Mesendoderm (in vitro differentiated cells): ENCODE measurements around the gene HTR7.

Experiments
- DNase-seq: peaks from one replicate; pipeline ENCODE4 v3.0.0; 2013
- H2AK5ac ChIP-seq: 2 replicates; pipeline ENCODE4 v1.6.1; 2013; ENCODE audit warnings: low read length, inconsistent platforms
- H2BK120ac ChIP-seq: 2 replicates; pipeline ENCODE4 v1.6.1; 2013; ENCODE audit warnings: low read depth, mild to moderate bottlenecking, low read length, moderate library complexity, mixed read lengths
- H2BK15ac ChIP-seq: replicated peaks from 2 replicates; pipeline ENCODE4 v1.6.1; 2013; ENCODE audit warnings: low read depth, mild to moderate bottlenecking, moderate library complexity
- H2BK5ac ChIP-seq: 2 replicates; pipeline ENCODE4 v1.6.1; 2013; ENCODE audit warnings: low read length, inconsistent platforms
- H3K18ac ChIP-seq: 2 replicates; pipeline ENCODE4 v1.6.1; 2013; ENCODE audit warnings: mild to moderate bottlenecking, low read length, mixed read lengths
- H3K23ac ChIP-seq: one replicate; pipeline ENCODE4 v1.6.1; 2013; ENCODE audit warnings: low read length
- H3K27ac ChIP-seq: 2 replicates; pipeline ENCODE4 v1.5.1; 2013; ENCODE audit warnings: low read depth, mild to moderate bottlenecking, inconsistent platforms, low read length, moderate library complexity
- H3K27me3 ChIP-seq: 2 replicates; pipeline ENCODE4 v1.6.1; 2013; ENCODE audit warnings: low read length, control low read depth, mild to moderate bottlenecking, inconsistent platforms; ENCODE audit not compliant: insufficient read depth, poor library complexity
- H3K36me3 ChIP-seq: 2 replicates; pipeline ENCODE4 v1.6.1; 2013; ENCODE audit warnings: low read length, inconsistent platforms; ENCODE audit not compliant: control insufficient read depth, insufficient read depth
- H3K4ac ChIP-seq: one replicate; pipeline ENCODE4 v1.6.1; 2013; ENCODE audit warnings: low read depth, mild to moderate bottlenecking, low read length, moderate library complexity
- H3K4me1 ChIP-seq: 2 replicates; pipeline ENCODE4 v1.6.1; 2013; ENCODE audit warnings: low read depth, low read length, inconsistent platforms; ENCODE audit not compliant: control insufficient read depth
- H3K4me2 ChIP-seq: 2 replicates; pipeline ENCODE4 v1.6.1; 2013; ENCODE audit warnings: low read length
- H3K4me3 ChIP-seq: 2 replicates; pipeline ENCODE4 v1.5.1; 2013; ENCODE audit warnings: mild to moderate bottlenecking, low read length
- H3K56ac ChIP-seq: one replicate; pipeline ENCODE4 v1.6.1; 2013; ENCODE audit warnings: low read length
- H3K79me1 ChIP-seq: 2 replicates; pipeline ENCODE4 v1.6.1; 2013; ENCODE audit warnings: low read length, inconsistent platforms
- H3K79me2 ChIP-seq: 2 replicates; pipeline ENCODE4 v1.6.1; 2013; ENCODE audit warnings: mild to moderate bottlenecking, low read length; ENCODE audit not compliant: control insufficient read depth, insufficient read depth
- H3K9ac ChIP-seq: 2 replicates; pipeline ENCODE4 v1.6.1; 2013; ENCODE audit warnings: low read length, inconsistent platforms
- H4K5ac ChIP-seq: one replicate; pipeline ENCODE4 v1.6.1; 2013; ENCODE audit warnings: low read length
- H4K8ac ChIP-seq: one replicate; pipeline ENCODE4 v1.6.1; 2013; ENCODE audit warnings: low read depth, mild to moderate bottlenecking, control low read depth, low read length, moderate library complexity
- WGBS: extraction: QIAGEN DNeasy Blood & Tissue Kit; methylation state at CpG from one replicate; pipeline ENCODE4 v1.1.7; 2013; ENCODE audit warnings: low lambda C conversion rate, missing lambda C conversion rate; ENCODE audit not compliant: insufficient coverage; ENCODE audit errors: extremely low coverage; 5-methylcytosine and 5-hydroxymethylcytosine counted together

The HTR7 gene

GRCh38 chr10:90723416-90724068 is 134.3 kb downstream of the HTR7 start:
- Histone ChIP-seq H2AK5ac (no peak overlapping the region), H3K4me3 (no peak overlapping the region), H3K79me2 (no peaks in the 10 kb centered on the region), H3K27me3 (no peaks in the 10 kb centered on the region), H3K36me3 (no peaks in the 10 kb centered on the region), H2BK120ac (no peak overlapping the region), H4K8ac (no peak overlapping the region), H3K18ac (no peak overlapping the region), H2BK5ac (no peak overlapping the region), H3K9ac (no peak overlapping the region), H3K27ac (no peak overlapping the region), H3K79me1 (no peaks in the 10 kb centered on the region), H3K4ac (no peak overlapping the region), H3K4me1 (no peaks in the 10 kb centered on the region), H2BK15ac (no peak overlapping the region), H4K5ac (no peak overlapping the region), H3K23ac (no peak overlapping the region), H3K4me2 (no peak overlapping the region), H3K56ac (no peak overlapping the region)
- WGBS: no CpG with 5 or more reads among the region's 6 CpGs
- DNase-seq: peak; percentile 71

- no peak overlapping the region for H3K27ac ChIP-seq
- H3K79me1 ChIP-seq: no peaks in the 10 kb centered on the region
- no peak overlapping the region for H2AK5ac ChIP-seq
- no peaks in the 10 kb centered on the region for H3K36me3 ChIP-seq
- no peak overlapping the region for H3K56ac ChIP-seq
- no peak for DNase-seq
- H3K79me2 ChIP-seq: no peaks in the 10 kb centered on the region
- no peak overlapping the region for H3K4me2 ChIP-seq
- no CpG with 5 or more reads among the region's 5 CpGs for WGBS
- peak overlapping the region; percentile 52 for H3K4ac ChIP-seq
- H3K4me3 ChIP-seq: no peak overlapping the region
- no peaks in the 10 kb centered on the region for H3K4me1 ChIP-seq
- H4K5ac ChIP-seq: no peak overlapping the region
- no peak overlapping the region for H3K18ac ChIP-seq
- no peak overlapping the region for H2BK15ac ChIP-seq
- H2BK5ac ChIP-seq: no peak overlapping the region
- H3K9ac ChIP-seq: no peak overlapping the region
- no peaks in the 10 kb centered on the region for H3K27me3 ChIP-seq
- H4K8ac ChIP-seq: no peak overlapping the region
- H2BK120ac ChIP-seq: no peak overlapping the region
- H3K23ac ChIP-seq: no peak overlapping the region
Measured at GRCh38 chr10:90722832-90723231, 135.0 kb downstream of the HTR7 start.

- Histone ChIP-seq H2BK15ac (no peak overlapping the region), H3K4me1 (no peaks in the 10 kb centered on the region), H3K79me2 (no peaks in the 10 kb centered on the region), H2AK5ac (no peak overlapping the region), H3K56ac (no peak overlapping the region), H2BK5ac (no peak overlapping the region), H4K5ac (no peak overlapping the region), H3K9ac (no peak overlapping the region), H3K27me3 (no peaks in the 10 kb centered on the region), H3K4me2 (no peak overlapping the region), H4K8ac (no peak overlapping the region), H3K4ac (no peak overlapping the region), H3K79me1 (no peaks in the 10 kb centered on the region), H3K27ac (no peak overlapping the region), H3K18ac (no peak overlapping the region), H3K36me3 (no peaks in the 10 kb centered on the region), H3K4me3 (no peak overlapping the region), H3K23ac (no peak overlapping the region), H2BK120ac (no peak overlapping the region)
- DNase-seq: no peak
- no CpG with 5 or more reads among the region's 3 CpGs for WGBS
Measured at GRCh38 chr10:90718182-90718581, 139.7 kb downstream of the HTR7 start.

GRCh38 chr10:90712529-90712928 is 145.3 kb downstream of the HTR7 start:
- Histone ChIP-seq H3K4me3 (no peak overlapping the region), H2AK5ac (no peak overlapping the region), H3K79me1 (no peaks in the 10 kb centered on the region), H4K5ac (no peak overlapping the region), H2BK15ac (no peak overlapping the region), H2BK5ac (no peak overlapping the region), H3K56ac (no peak overlapping the region), H2BK120ac (no peak overlapping the region), H3K9ac (no peak overlapping the region), H3K23ac (no peak overlapping the region), H3K36me3 (no peaks in the 10 kb centered on the region), H3K4me1 (no peaks in the 10 kb centered on the region), H3K79me2 (no peaks in the 10 kb centered on the region), H4K8ac (no peak overlapping the region), H3K4ac (no peak overlapping the region), H3K27me3 (no peaks in the 10 kb centered on the region), H3K18ac (no peak overlapping the region), H3K4me2 (no peak overlapping the region), H3K27ac (no peak overlapping the region)
- DNase-seq: peak; percentile 27
- no CpG with 5 or more reads among the region's 3 CpGs for WGBS

- Histone ChIP-seq H3K56ac (no peak overlapping the region), H2BK15ac (no peak overlapping the region), H3K36me3 (no peaks in the 10 kb centered on the region), H3K4me2 (no peak overlapping the region), H3K4me1 (no peaks in the 10 kb centered on the region), H2BK5ac (no peak overlapping the region), H3K27me3 (no peaks in the 10 kb centered on the region), H3K18ac (no peak overlapping the region), H3K79me2 (no peaks in the 10 kb centered on the region), H2BK120ac (no peak overlapping the region), H3K9ac (no peak overlapping the region), H2AK5ac (no peak overlapping the region), H4K5ac (no peak overlapping the region), H4K8ac (no peak overlapping the region), H3K23ac (no peak overlapping the region), H3K79me1 (no peaks in the 10 kb centered on the region), H3K27ac (no peak overlapping the region), H3K4ac (no peak overlapping the region), H3K4me3 (no peak overlapping the region)
- no CpG with 5 or more reads among the region's 2 CpGs for WGBS
- no peak for DNase-seq
Measured at GRCh38 chr10:90709727-90710126, 148.1 kb downstream of the HTR7 start.

GRCh38 chr10:90707657-90708056 is 150.2 kb downstream of the HTR7 start:
- Histone ChIP-seq H3K56ac (no peak overlapping the region), H3K18ac (no peak overlapping the region), H4K5ac (no peak overlapping the region), H3K4me1 (no peaks in the 10 kb centered on the region), H3K79me1 (no peaks in the 10 kb centered on the region), H2BK120ac (no peak overlapping the region), H3K9ac (no peak overlapping the region), H3K4me2 (no peak overlapping the region), H4K8ac (no peak overlapping the region), H3K27me3 (no peaks in the 10 kb centered on the region), H2BK15ac (no peak overlapping the region), H3K36me3 (no peaks in the 10 kb centered on the region), H3K23ac (no peak overlapping the region), H3K4ac (no peak overlapping the region), H2AK5ac (no peak overlapping the region), H3K4me3 (no peak overlapping the region), H2BK5ac (no peak overlapping the region), H3K79me2 (no peaks in the 10 kb centered on the region), H3K27ac (no peak overlapping the region)
- no peak for DNase-seq
- no CpG with 5 or more reads among the region's 2 CpGs for WGBS
